K562 (cell line): ENCODE data around the gene COX5A. TPM values are rescaled to one million over a fixed set of nuclear protein-coding genes. Genes with fewer than 3 reads are reported as not detected.

Source experiments
- ADNP ChIP-seq: fragments of 200-800 bp; sonication (Bioruptor generic); IDR thresholded peaks from 2 replicates; pipeline ENCODE4 v1.6.1; 2016; ENCODE audit warnings: missing genetic modification characterization, missing compliant biosample characterization
- ARID3A ChIP-seq: IDR thresholded peaks from 2 replicates; pipeline ENCODE4 v1.6.1; 2012; ENCODE audit warnings: low read depth, low read length, improper control_type of control experiment, borderline replicate concordance
- ATF3 ChIP-seq, 2 experiments: fragments of 450-650 bp in 1 of 2; sonication (generic) in 1 of 2; formaldehyde crosslinking in 1 of 2; IDR thresholded peaks in 1 of 2; conservative IDR thresholded peaks in 1 of 2; 2 replicates each; pipeline versions ENCODE4 v1.6.1 to v1.8.1; 2016 to 2023; ENCODE audit warnings: mild to moderate bottlenecking in 2 of 2, moderate library complexity in 2 of 2, inconsistent platforms in 1 of 2, missing genetic modification reagents in 1 of 2
- ATF6 ChIP-seq: sonication (generic); formaldehyde crosslinking; IDR thresholded peaks from 2 replicates; pipeline ENCODE4 v1.4.0; 2020; ENCODE audit warnings: mild to moderate bottlenecking, missing genetic modification reagents
- DLX4 ChIP-seq: fragments of 250-450 bp; sonication (Bioruptor Pico); IDR thresholded peaks from 2 replicates; pipeline ENCODE4 v1.6.1; 2021; ENCODE audit warnings: mild to moderate bottlenecking
- ETV1 ChIP-seq: fragments of 450-650 bp; conservative IDR thresholded peaks from 2 replicates; pipeline ENCODE4 v1.6.1; 2016; ENCODE audit warnings: missing genetic modification characterization, control low read depth, low read depth, missing compliant biosample characterization
- FOS ChIP-seq: IDR thresholded peaks from 3 replicates; pipeline ENCODE4 v1.6.1; 2011; ENCODE audit not compliant: insufficient read length; ENCODE audit errors: extremely low read depth
- GABPB1 ChIP-seq: sonication (generic); formaldehyde crosslinking; IDR thresholded peaks from 2 replicates; pipeline ENCODE4 v1.8.0; 2022; ENCODE audit warnings: mild to moderate bottlenecking, missing genetic modification reagents
- HCFC1 ChIP-seq: IDR thresholded peaks from 2 replicates; pipeline ENCODE4 v1.6.1; 2012; ENCODE audit warnings: low read depth, low read length, improper control_type of control experiment
- MEF2A ChIP-seq: IDR thresholded peaks from 2 replicates; pipeline ENCODE4 v1.6.1; 2011; ENCODE audit warnings: low read depth, mild to moderate bottlenecking, low read length, moderate library complexity; ENCODE audit not compliant: control insufficient read depth
- MYC ChIP-seq, 2 experiments: fragments of 250-450 bp in 1 of 2; sonication (Bioruptor Pico) in 1 of 2; IDR thresholded peaks; 2 replicates each; pipeline versions ENCODE4 v1.5.1 to v1.6.1; 2012 to 2021; ENCODE audit warnings: low read depth in 2 of 2, borderline replicate concordance in 1 of 2, improper control_type of control experiment in 1 of 2, low read length in 1 of 2, mild to moderate bottlenecking in 1 of 2, moderate library complexity in 1 of 2
- POLR2AphosphoS2 ChIP-seq: IDR thresholded peaks from 2 replicates; pipeline ENCODE4 v1.6.1; 2012; ENCODE audit warnings: low read length, improper control_type of control experiment
- POLR3G ChIP-seq: IDR thresholded peaks from 2 replicates; pipeline ENCODE4 v1.6.1; 2011; ENCODE audit not compliant: insufficient read length, insufficient replicate concordance; ENCODE audit errors: extremely low read depth
- PURB ChIP-seq: sonication (generic); formaldehyde crosslinking; IDR thresholded peaks from 2 replicates; pipeline ENCODE4 v1.9.0; 2021; ENCODE audit warnings: low read depth, mild to moderate bottlenecking, missing genetic modification reagents
- SIN3B ChIP-seq: fragments of 450-650 bp; IDR thresholded peaks from 2 replicates; pipeline ENCODE4 v1.6.1; 2017; ENCODE audit warnings: low read depth, mild to moderate bottlenecking, moderate library complexity
- TAF7 ChIP-seq: fragments of 450-650 bp; IDR thresholded peaks from 2 replicates; pipeline ENCODE4 v1.6.1; 2016; ENCODE audit warnings: missing genetic modification characterization, missing compliant biosample characterization
- ZEB2 ChIP-seq: fragments of 450-650 bp; IDR thresholded peaks from 2 replicates; pipeline ENCODE4 v1.6.1; 2016
- ZFP1 ChIP-seq: fragments of 450-650 bp; formaldehyde crosslinking; IDR thresholded peaks from 2 replicates; pipeline ENCODE4 v1.4.0; 2020; ENCODE audit warnings: mild to moderate bottlenecking, mixed read lengths
- ZNF253 ChIP-seq: fragments of 250-450 bp; sonication (Bioruptor Pico); conservative IDR thresholded peaks from 2 replicates; pipeline ENCODE4 v1.6.1; 2021; ENCODE audit warnings: mild to moderate bottlenecking
- ZNF263 ChIP-seq: sonication (generic); formaldehyde crosslinking; IDR thresholded peaks from 2 replicates; pipeline ENCODE4 v1.8.0; 2022; ENCODE audit warnings: mild to moderate bottlenecking, missing genetic modification reagents, borderline replicate concordance
- ZNF551 ChIP-seq: fragments of 250-450 bp; sonication (Bioruptor Pico); IDR thresholded peaks from 2 replicates; pipeline ENCODE4 v1.5.0; 2021; ENCODE audit warnings: mild to moderate bottlenecking, moderate library complexity
- ZNF584 ChIP-seq: fragments of 200-800 bp; sonication (Bioruptor generic); IDR thresholded peaks from 2 replicates; pipeline ENCODE4 v1.6.1; 2016; ENCODE audit warnings: low read depth, mild to moderate bottlenecking, missing genetic modification characterization, missing compliant biosample characterization
- ZZZ3 ChIP-seq: fragments of 450-650 bp; IDR thresholded peaks from 2 replicates; pipeline ENCODE4 v1.6.1; 2016; ENCODE audit warnings: antibody characterized with exemption, mild to moderate bottlenecking, moderate library complexity
- polyA plus RNA-seq, 8 experiments: library from polyadenylated mRNA; depleted of rRNA in 4 of 8; stranded (reverse) in 5 of 8; unstranded in 3 of 8; fragments of >200 nt; fragmentation: Nextera tagmentation in 2 of 8; fragmentation: Illumina TruSeq in 1 of 8; extraction: Ambion mirVana in 2 of 8; extraction: Trizol in 1 of 8; gene quantifications; 2 replicates each; pipeline versions ENCODE4 v1.2.1 to v1.2.3, GENCODE V29; 2011 to 2014; ENCODE audit warnings: inconsistent platforms in 1 of 8, missing spikeins in 1 of 8
- total RNA-seq, 7 experiments: library from RNA; depleted of rRNA in 6 of 7; stranded (reverse); fragments of >200 nt in 6 of 7; fragmentation: Illumina TruSeq in 2 of 7; extraction: Trizol in 2 of 7; gene quantifications; 2 replicates each; pipeline versions ENCODE4 v1.2.1 to v1.2.3, GENCODE V29; 2011 to 2021; ENCODE audit warnings: low replicate concordance in 1 of 7

The COX5A gene
- total and polyA plus RNA-seq, 9 of the 15 experiments (the other 6 are each of a cell fraction or from before 2014, with no cell fraction given) = 86.8 to 553 (median 371) TPM

GRCh38 chr15:74937590-74938371 is at the start of gene COX5A (continued):
- TF ChIP-seq ARID3A (0 out of 2 replicates have a peak, but pooled peaks have one; percentile 32), PURB (CRISPR knock-in tag) (no peak), TAF7 (tag) (no peak), MYC (IDR thresholded peaks at IDR 0.05; ENCODE audit: low read depth, low read length) (peak; percentile 94), MYC (CRISPR knock-in tag; IDR thresholded peaks at IDR 0.05; ENCODE audit: borderline replicate concordance, low read depth) (peak; percentile 59; the same call in 1 of the 2 replicates), ZNF584 (CRISPR knock-in tag) (no peak), POLR2AphosphoS2 (no peak), HCFC1 (peak; percentile 74), ZNF253 (CRISPR knock-in tag) (no peak), POLR3G (no peak), ZEB2 (no peak), MEF2A (no peak), GABPB1 (peak; percentile 79), DLX4 (CRISPR knock-in tag) (no peak), ZNF551 (CRISPR knock-in tag) (no peak), ATF3 (IDR thresholded peaks at IDR 0.05) (no peak), ATF3 (CRISPR knock-in tag; conservative IDR thresholded peaks at IDR 0.05) (no peak), ZFP1 (CRISPR knock-in tag) (no peak), ETV1 (tag) (no peak), ZNF263 (CRISPR knock-in tag) (peak; percentile 67; the same call in 1 of the 2 replicates), ZZZ3 (no peak), FOS (no peak), ATF6 (CRISPR knock-in tag) (peak; percentile 92; the same call in 1 of the 2 replicates), ADNP (tag) (no peak), SIN3B (peak; percentile 79)
